Tibial nerve (tissue), 4 donors: ENCODE results near the gene SIX2. TPM values are rescaled to one million over a fixed set of nuclear protein-coding genes. Genes with fewer than 3 reads are reported as not detected.

ENCODE experiments used
- DNase-seq, 2 donors: peaks; one replicate each; pipeline ENCODE4 v3.0.0-alpha.2; 2019; ENCODE audit warnings: low spot score in 2 of 2
- H3K27ac ChIP-seq, 4 donors: fragments of 200-600 bp; sonication (generic) in 3 of 4; one replicate each; pipeline ENCODE4 v1.5.1; 2017 to 2019; ENCODE audit warnings: mild to moderate bottlenecking in 1 of 4
- H3K27me3 ChIP-seq, 2 donors: fragments of 200-600 bp; sonication (generic) in 1 of 2; one replicate each; pipeline versions ENCODE4 v1.5.1 to v1.6.0; 2017 to 2019
- H3K36me3 ChIP-seq, 3 donors: fragments of 200-600 bp; sonication (generic); one replicate each; pipeline ENCODE4 v1.5.1; 2018 to 2019
- H3K4me1 ChIP-seq, 4 donors: fragments of 200-600 bp; sonication (generic) in 3 of 4; one replicate each; pipeline ENCODE4 v1.5.1; 2017 to 2019
- H3K4me3 ChIP-seq, 4 donors: fragments of 200-600 bp; sonication (generic) in 3 of 4; one replicate each; pipeline ENCODE4 v1.5.1; 2017 to 2019; ENCODE audit warnings: mild to moderate bottlenecking in 1 of 4, moderate library complexity in 1 of 4
- H3K9me3 ChIP-seq, 4 donors: fragments of 200-600 bp; sonication (generic) in 3 of 4; one replicate each; pipeline ENCODE4 v1.5.1; 2017 to 2019
- CTCF ChIP-seq, 5 experiments: fragments of 200-600 bp in 3 of 5; fragments of 450-650 bp in 2 of 5; sonication (generic) in 3 of 5; IDR thresholded peaks; one replicate each; pipeline ENCODE4 v1.5.1; 2016 to 2019; ENCODE audit warnings: antibody characterized with exemption in 5 of 5, mild to moderate bottlenecking in 3 of 5, moderate library complexity in 2 of 5
- EP300 ChIP-seq, 2 donors: sonication (generic); formaldehyde crosslinking; IDR thresholded peaks; one replicate each; pipeline ENCODE4 v1.6.1; 2017; ENCODE audit warnings: antibody characterized with exemption in 2 of 2, mild to moderate bottlenecking in 1 of 2
- POLR2A ChIP-seq, 2 donors: fragments of 450-650 bp; IDR thresholded peaks; one replicate each; pipeline ENCODE4 v1.6.1; 2017; ENCODE audit warnings: antibody characterized with exemption in 2 of 2, mild to moderate bottlenecking in 2 of 2, moderate library complexity in 2 of 2
- WGBS, 2 donors: methylation state at CpG; one replicate each; pipeline ENCODE4 v1.1.5; 2018; 5-methylcytosine and 5-hydroxymethylcytosine counted together
- total RNA-seq, 4 donors: library from RNA; depleted of rRNA; stranded (reverse); fragments of >200 nt; gene quantifications; one replicate each; pipeline ENCODE4 v1.1.0, GENCODE V29; 2016

SIX2 gene
- total RNA-seq, 4 donors from 2014 or later, result 0.87 to 4.9 (median 2.5) TPM

- 90 to 91% methylated on average over 5 of the region's 5 CpGs for WGBS, 2 donors
- Histone ChIP-seq H3K4me3 (no peak overlapping the region), H3K4me1 (peaks cover 0 to 10% (median 3%) of the 10 kb centered on the region in 4 donors), H3K27ac (no peak overlapping the region), H3K9me3 (no peaks in the 10 kb centered on the region), H3K27me3 (peaks cover 0 to 33% of the 10 kb centered on the region in 2 donors), H3K36me3 (no peaks in the 10 kb centered on the region)
- DNase-seq, result no peak
- TF ChIP-seq CTCF (IDR thresholded peaks at IDR 0.05) (no peak), POLR2A (IDR thresholded peaks at IDR 0.05) (no peak), EP300 (IDR thresholded peaks at IDR 0.05) (no peak)
Observed at GRCh38 chr2:44967727-44968432, 41.4 kb downstream of the SIX2 start.

- Histone ChIP-seq H3K27ac (no peak overlapping the region), H3K9me3 (no peaks in the 10 kb centered on the region), H3K27me3 (peaks cover 0 to 26% of the 10 kb centered on the region in 2 donors), H3K36me3 (no peaks in the 10 kb centered on the region), H3K4me1 (peaks cover 0 to 10% (median 3%) of the 10 kb centered on the region in 4 donors), H3K4me3 (no peak overlapping the region)
- whole genome bisulfite sequencing, 2 donors, result 69 to 72% methylated on average over 6 of the region's 6 CpGs
- TF ChIP-seq EP300 (IDR thresholded peaks at IDR 0.05), result no peak
- TF ChIP-seq POLR2A (IDR thresholded peaks at IDR 0.05), result no peak
- TF ChIP-seq CTCF (IDR thresholded peaks at IDR 0.05), result no peak
- no peak for DNase-seq
Observed at GRCh38 chr2:44967056-44967455, 42.2 kb downstream of the SIX2 start.

GRCh38 chr2:44965684-44966083 lies 43.6 kb downstream of the SIX2 start:
- no peak for TF ChIP-seq EP300 (IDR thresholded peaks at IDR 0.05)
- peaks cover 0 to 26% of the 10 kb centered on the region in 2 donors for H3K27me3 ChIP-seq
- H3K9me3 ChIP-seq, result no peaks in the 10 kb centered on the region
- H3K4me1 ChIP-seq, result peaks cover 0 to 10% (median 3%) of the 10 kb centered on the region in 4 donors
- 67 to 83% methylated on average over 2 of the region's 2 CpGs for WGBS, 2 donors
- no peaks in the 10 kb centered on the region for H3K36me3 ChIP-seq
- no peak for DNase-seq
- H3K27ac ChIP-seq, result no peak overlapping the region
- H3K4me3 ChIP-seq, result no peak overlapping the region

GRCh38 chr2:44964752-44965236 lies 44.5 kb downstream of the SIX2 start:
- Histone ChIP-seq H3K9me3 (no peaks in the 10 kb centered on the region), H3K4me3 (no peak overlapping the region), H3K4me1 (peaks cover 0 to 10% (median 3%) of the 10 kb centered on the region in 4 donors), H3K27me3 (peaks cover 0 to 19% of the 10 kb centered on the region in 2 donors), H3K27ac (no peak overlapping the region), H3K36me3 (no peaks in the 10 kb centered on the region)
- WGBS, 2 donors, result 18 to 20% methylated on average over 15 to 16 of the region's 16 CpGs
- TF ChIP-seq POLR2A (IDR thresholded peaks at IDR 0.05) (no peak), CTCF (IDR thresholded peaks at IDR 0.05) (no peak), EP300 (IDR thresholded peaks at IDR 0.05) (no peak)
- DNase-seq, result no peak

GRCh38 chr2:44962176-44962695 lies 47.0 kb downstream of the SIX2 start:
- no peak for TF ChIP-seq CTCF (IDR thresholded peaks at IDR 0.05)
- no peak for TF ChIP-seq EP300 (IDR thresholded peaks at IDR 0.05)
- no peak for TF ChIP-seq POLR2A (IDR thresholded peaks at IDR 0.05)
- Histone ChIP-seq H3K27ac (no peak overlapping the region), H3K4me1 (peaks cover 0 to 10% (median 3%) of the 10 kb centered on the region in 4 donors), H3K27me3 (peaks cover 0 to 30% of the 10 kb centered on the region in 2 donors), H3K4me3 (no peak overlapping the region), H3K9me3 (no peaks in the 10 kb centered on the region), H3K36me3 (no peaks in the 10 kb centered on the region)
- DNase-seq, result no peak
- 92 to 95% methylated on average over 5 of the region's 5 CpGs for WGBS, 2 donors
